Stromal cell of bone marrow (primary cell): ENCODE measurements around the gene KRT20.
"Not testable (repeated sequence)": the region's sequence is repeated elsewhere in the genome, so short reads cannot be mapped to it uniquely, and the experiment has no call there.

Source experiments
- DNase-seq: peaks from one replicate; pipeline ENCODE4 v3.0.0-alpha.2; 2012; ENCODE audit warnings: low read depth

The KRT20 gene

GRCh38 chr17:40900809-40901356 is 15.8 kb upstream of the KRT20 start:
- no peak for DNase-seq

DNA sequence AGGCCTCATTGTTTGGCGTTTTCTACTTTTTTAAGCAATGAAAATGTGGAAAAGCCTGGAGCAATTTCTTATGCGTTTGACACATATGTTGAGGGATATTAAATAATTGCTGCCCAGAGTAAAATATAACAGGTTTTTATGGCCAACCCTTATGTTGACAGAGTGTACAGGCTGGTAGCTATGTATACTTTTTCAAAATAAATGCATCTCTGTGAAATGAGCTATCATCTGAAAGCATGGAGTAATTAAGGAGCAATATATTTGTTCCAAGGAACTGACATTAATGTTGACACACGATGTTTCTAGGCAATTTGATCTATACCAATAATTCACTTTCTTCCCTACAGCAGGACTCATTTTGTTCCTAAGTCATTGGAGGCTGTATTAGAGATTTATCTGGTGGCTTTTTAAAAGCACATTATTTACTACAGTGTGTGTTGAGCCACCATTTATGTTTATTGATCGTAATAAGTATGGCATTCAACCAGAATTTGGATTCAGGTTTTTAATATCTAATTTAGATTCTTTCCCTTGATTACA is 11.9 kb upstream of the KRT20 start:
- DNase-seq = no peak

- no peak for DNase-seq
Measured at GRCh38 chr17:40895106-40895730, 10.2 kb upstream of the KRT20 start.

- DNase-seq = no peak
Measured at GRCh38 chr17:40888196-40888720, 3.2 kb upstream of the KRT20 start.

DNA sequence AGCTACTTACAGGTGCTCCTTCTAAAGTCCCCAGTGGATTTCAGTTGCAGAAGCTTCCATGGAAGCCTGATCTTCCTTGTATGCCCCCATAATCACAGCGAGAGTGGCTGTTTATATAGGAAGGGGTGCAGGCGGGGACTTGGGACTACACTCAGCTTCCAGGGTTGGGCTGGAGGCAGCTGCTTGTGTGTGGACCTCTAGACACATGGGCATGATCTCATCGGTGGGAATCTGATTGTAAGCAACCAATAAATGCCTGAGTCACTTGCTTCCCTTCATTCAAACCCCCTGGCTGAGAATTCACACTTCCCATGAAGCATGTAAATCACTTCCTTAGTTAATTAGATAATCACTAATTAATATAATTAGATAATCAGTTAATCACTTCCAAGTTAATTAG is 1.0 kb upstream of the KRT20 start:
- DNase-seq = no peak

DNA sequence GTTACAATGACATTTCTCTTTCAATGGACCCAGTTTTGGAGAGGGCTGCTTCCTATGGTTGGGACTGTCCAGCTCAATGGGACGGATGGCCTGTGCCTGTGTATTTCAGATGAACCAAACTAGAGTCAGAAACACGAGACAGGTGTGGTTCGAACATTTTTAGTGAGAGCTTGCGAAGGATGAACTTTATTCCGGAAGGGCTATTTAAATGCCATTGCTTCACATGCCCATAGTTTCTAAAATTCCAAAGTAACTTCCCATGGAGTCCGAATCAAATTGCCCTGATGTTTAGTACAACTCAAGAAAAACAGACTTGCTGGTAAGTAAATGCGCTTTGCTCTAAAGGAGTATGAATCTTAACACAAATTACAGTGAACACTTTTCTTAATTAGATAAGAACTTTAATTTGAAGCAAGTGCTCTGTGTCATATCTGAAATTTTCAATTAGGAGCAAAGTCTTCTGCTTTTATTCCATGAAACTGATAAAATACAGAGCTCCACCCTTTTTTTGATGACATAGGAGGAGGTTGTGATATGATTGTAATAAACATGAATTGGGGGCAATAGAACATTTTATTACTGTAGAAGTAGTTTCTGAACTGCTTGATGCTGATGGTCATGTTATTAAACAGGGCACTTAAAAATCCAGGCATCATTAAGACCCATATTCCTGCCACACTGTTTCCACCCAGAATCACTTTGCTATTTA is 1.3 kb downstream of the KRT20 start:
- DNase-seq = no peak

DNA sequence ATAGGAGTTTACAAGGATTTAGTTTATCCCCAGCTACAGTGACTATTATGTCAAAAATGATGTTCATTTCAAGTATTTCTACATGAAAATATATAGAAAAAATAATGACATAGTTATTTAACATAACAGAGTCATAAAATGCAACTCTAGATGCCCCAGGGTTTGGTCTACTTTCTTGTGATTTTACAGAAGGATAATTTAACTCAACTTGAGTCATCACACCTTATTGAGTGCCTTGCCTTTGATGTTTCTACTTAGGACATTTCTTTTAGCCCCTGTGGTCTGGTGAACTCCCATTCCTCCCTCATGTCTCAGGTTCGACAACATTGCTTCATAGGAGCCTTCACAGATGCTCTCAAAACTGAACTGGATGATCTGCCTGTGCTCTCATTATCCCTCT is 2.0 kb downstream of the KRT20 start:
- DNase-seq = no peak

- DNase-seq = no peak
Measured at GRCh38 chr17:40879026-40879425, 6.0 kb downstream of the KRT20 start.

- DNase-seq = no peak
Measured at GRCh38 chr17:40878044-40878443, 7.0 kb downstream of the KRT20 start.

- DNase-seq = no peak
Measured at GRCh38 chr17:40873801-40874200, 11.2 kb downstream of the KRT20 start.

- no peak for DNase-seq
Measured at GRCh38 chr17:40873255-40873654, 11.8 kb downstream of the KRT20 start.

GRCh38 chr17:40872416-40872815 is 12.6 kb downstream of the KRT20 start:
- DNase-seq = no peak

- DNase-seq = no peak
Measured at GRCh38 chr17:40871316-40871715, 13.7 kb downstream of the KRT20 start.

DNA sequence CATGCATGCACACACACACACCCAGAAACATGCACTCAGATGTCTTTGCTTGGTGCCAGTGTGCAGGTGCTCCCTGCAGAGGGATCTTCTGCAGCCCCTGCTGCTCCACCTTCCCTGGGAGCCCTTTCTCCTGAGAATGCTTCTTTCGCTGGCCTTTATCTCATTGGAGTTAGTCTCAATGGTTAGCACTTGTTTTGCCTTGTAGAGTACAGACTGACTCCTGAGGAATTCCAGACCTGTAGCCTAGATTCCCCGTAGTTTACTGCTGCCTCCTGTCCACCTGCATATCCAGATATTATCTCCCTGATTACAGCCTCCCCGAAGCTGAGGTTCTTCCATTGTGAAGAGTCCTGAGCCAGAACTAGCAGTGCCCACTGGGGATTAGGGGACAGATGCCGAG is 14.9 kb downstream of the KRT20 start:
- no peak for DNase-seq

DNA sequence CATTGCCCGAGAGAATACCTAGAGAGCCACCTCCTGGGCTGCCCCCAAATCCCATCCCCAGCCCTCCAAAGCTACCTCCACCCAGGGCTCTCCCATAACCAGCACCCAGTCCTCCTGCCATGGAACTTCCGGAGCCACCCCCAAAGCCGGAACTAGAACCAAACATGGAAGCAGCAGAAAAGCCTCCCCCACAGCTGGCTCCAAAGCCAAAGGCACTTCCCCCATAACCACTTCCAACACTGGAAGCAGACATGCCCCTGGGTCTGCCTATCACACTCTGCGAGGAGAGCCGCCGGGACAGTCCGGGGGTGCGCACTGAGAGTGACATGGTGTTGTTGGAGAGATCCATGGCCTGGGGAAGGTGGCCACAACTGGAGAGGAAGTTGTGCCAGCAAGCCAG is 18.2 kb downstream of the KRT20 start, which contains the start of gene KRT12:
TSS of gene KRT12 (minus strand) at position 386 of the 400 bp plus-strand sequence. CDS start at position 349, 37 bp downstream.
- no peak for DNase-seq

- peak; percentile 30 for DNase-seq
Measured at GRCh38 chr17:40864661-40865390, 20.2 kb downstream of the KRT20 start.

GRCh38 chr17:40862985-40863733 is 21.9 kb downstream of the KRT20 start:
- DNase-seq = no peak

- DNase-seq = no peak
Measured at GRCh38 chr17:40859536-40859935, 25.5 kb downstream of the KRT20 start.

GRCh38 chr17:40858667-40859066 is 26.4 kb downstream of the KRT20 start:
- not testable (repeated sequence) for DNase-seq

- peak; percentile 67 for DNase-seq
Measured at GRCh38 chr17:40857535-40857934, 27.5 kb downstream of the KRT20 start.

DNA sequence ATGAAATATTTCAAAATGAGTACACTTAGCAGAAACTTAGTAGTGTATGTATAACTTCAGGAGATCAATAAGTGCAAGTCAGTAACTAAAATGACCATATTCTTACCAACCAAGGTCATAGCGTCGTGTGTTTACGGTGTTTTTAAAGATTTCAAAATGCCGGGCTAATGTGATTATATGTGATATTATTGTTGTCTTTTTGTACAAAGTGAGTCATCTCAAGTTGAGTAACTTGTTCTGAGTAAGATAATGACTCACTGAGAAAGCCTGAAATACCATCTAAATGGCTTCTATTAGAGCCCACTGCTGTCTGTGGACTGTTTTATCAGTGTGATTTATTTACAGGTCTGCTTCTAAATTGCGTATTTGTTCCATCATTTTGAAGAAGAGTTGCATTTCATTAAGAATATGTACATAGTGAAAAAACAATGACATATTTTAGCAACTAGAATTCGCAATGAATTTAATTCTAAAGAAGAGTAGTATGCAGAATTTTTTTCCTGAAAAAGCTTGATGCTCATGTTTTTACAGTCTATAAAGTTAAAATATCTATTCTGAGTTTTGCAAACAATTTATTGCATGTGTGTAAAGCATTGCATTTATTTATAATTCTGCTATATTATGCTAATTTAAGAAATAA is 30.7 kb downstream of the KRT20 start:
- DNase-seq = peak; percentile 80
